ENCODE measurements around the gene FMO1.

DNA sequence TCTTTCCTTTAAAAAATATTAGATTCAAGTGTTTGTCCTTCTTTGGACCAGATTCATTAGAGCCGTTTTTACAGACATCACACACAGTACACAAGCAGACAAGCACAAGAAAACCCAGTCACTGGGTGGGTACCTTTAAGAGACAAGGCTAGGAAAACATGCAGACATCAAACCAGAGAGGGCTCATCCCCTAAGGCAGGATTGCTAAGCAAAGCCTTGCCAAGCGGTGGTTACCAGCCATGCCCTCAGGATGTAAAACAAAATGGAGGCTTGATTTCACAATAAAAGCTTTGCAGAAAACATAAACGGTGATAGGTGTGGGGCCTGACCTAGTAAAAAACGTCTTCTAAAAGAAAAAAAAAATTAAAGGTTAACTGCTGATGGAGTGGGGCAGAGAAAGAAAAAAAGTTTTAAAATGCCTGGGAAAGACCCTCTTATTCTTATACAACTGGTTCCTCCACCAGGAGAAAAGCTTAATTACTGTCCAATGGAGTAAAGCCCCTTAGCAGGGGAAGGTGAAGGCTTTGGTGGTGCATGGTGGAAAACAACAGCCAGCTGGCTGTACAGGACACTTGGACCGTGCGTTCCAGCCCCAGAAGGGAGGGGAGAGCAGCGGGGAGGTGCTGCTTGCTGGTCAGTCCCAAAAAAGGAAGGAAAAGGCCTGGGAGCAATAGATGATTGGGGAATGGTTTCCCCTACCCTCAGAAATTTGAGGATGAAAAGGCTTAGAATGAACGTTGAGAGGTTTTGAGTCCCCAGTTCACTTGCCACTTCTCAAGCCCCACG lies 30.4 kb upstream of the FMO1 start:
- TF ChIP-seq POLR2A (IDR thresholded peaks at IDR 0.05; ENCODE audit: low read depth, low read length): no peak
- TF ChIP-seq POLR2AphosphoS5 (IDR thresholded peaks at IDR 0.05; ENCODE audit: low read depth, low read length): no peak
- TF ChIP-seq TAF1 (IDR thresholded peaks at IDR 0.05; ENCODE audit: borderline replicate concordance, low read depth, low read length): no peak
